Mesodermal cell (in vitro differentiated cells): ENCODE measurements around the gene LRRC10B.

Source experiments
- H3K27ac ChIP-seq: 2 replicates; pipeline ENCODE4 v1.7.0; 2013; ENCODE audit warnings: mild to moderate bottlenecking, low read depth, low read length, moderate library complexity; ENCODE audit not compliant: severe bottlenecking
- H3K36me3 ChIP-seq: 2 replicates; pipeline ENCODE4 v1.7.1; 2013; ENCODE audit warnings: mild to moderate bottlenecking, low read length, moderate library complexity; ENCODE audit not compliant: control insufficient read depth, insufficient read depth
- H3K4me1 ChIP-seq: one replicate; pipeline ENCODE4 v1.7.1; 2013; ENCODE audit warnings: mild to moderate bottlenecking, low read length; ENCODE audit not compliant: insufficient read depth, control insufficient read depth, poor library complexity, severe bottlenecking
- H3K4me3 ChIP-seq: 2 replicates; pipeline ENCODE4 v1.7.0; 2013; ENCODE audit warnings: low read length, control low read depth, mild to moderate bottlenecking; ENCODE audit not compliant: insufficient read depth, poor library complexity, severe bottlenecking; ENCODE audit errors: extremely low read depth
- H3K9me3 ChIP-seq: 2 replicates; pipeline ENCODE4 v1.7.1; 2013; ENCODE audit warnings: mild to moderate bottlenecking, low read length, moderate library complexity; ENCODE audit not compliant: control insufficient read depth
- WGBS, 2 experiments: methylation state at CpG; one replicate each; pipeline ENCODE4 v1.1.5; 2013; ENCODE audit warnings: missing lambda C conversion rate in 2 of 2; ENCODE audit not compliant: insufficient coverage in 2 of 2; 5-methylcytosine and 5-hydroxymethylcytosine counted together

The LRRC10B gene

GRCh38 chr11:61518032-61518795 is 9.7 kb downstream of the LRRC10B start:
- no peak overlapping the region for H3K4me3 ChIP-seq
- H3K36me3 ChIP-seq, result no peaks in the 10 kb centered on the region
- H3K9me3 ChIP-seq, result no peaks in the 10 kb centered on the region
- no peak overlapping the region for H3K27ac ChIP-seq
- WGBS, 2 experiments, result 90 to 95% methylated on average over 9 to 16 of the region's 23 CpGs
- H3K4me1 ChIP-seq, result no peaks in the 10 kb centered on the region

- no peak overlapping the region for H3K27ac ChIP-seq
- no peaks in the 10 kb centered on the region for H3K4me1 ChIP-seq
- H3K36me3 ChIP-seq, result no peaks in the 10 kb centered on the region
- no peak overlapping the region for H3K4me3 ChIP-seq
- WGBS, 2 experiments, result 95 to 97% methylated on average over 12 to 13 of the region's 15 CpGs
- H3K9me3 ChIP-seq, result no peaks in the 10 kb centered on the region
These were observed 14.3 kb downstream of the LRRC10B start for GRCh38 chr11:61522881-61523280.

GRCh38 chr11:61524446-61524845 is 15.9 kb downstream of the LRRC10B start:
- Histone ChIP-seq H3K9me3 (no peaks in the 10 kb centered on the region), H3K4me1 (no peaks in the 10 kb centered on the region), H3K4me3 (no peak overlapping the region), H3K27ac (no peak overlapping the region), H3K36me3 (no peaks in the 10 kb centered on the region)
- 89 to 92% methylated on average over 11 to 12 of the region's 12 CpGs for WGBS, 2 experiments

DNA sequence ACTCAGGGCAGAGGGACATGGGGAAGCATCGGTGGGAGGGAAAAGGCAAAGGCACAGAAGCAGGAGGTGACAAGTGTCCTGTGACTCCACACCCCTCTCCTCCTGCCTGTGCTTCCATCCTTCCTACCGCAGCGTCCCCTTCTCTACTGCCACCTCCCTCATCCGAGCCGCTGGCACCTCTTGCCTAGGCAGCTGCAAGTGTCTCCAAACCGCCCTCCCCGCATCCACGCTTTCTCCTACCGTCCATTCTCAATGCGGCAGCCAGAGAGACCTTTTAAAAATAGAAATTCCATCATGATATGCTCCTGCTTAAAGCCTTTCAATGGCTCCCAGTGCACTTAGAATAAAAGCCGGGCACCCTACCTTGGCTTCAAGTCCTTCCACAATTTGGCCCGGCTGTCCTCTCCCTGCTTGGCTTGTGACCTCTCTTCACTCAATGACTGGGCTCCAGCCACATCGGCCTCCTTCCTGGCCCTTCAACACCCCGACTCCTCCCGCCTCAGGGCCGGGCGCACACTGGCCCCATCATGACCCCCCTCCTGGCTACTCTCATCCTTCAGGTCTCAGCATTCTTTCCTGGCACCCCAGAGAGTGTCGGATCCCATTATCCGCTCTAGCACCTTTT is 16.5 kb downstream of the LRRC10B start:
- WGBS, 2 experiments, result 89 to 96% methylated on average over 18 of the region's 19 CpGs

GRCh38 chr11:61526229-61526628 is 17.7 kb downstream of the LRRC10B start:
- Histone ChIP-seq H3K36me3 (no peaks in the 10 kb centered on the region), H3K9me3 (no peaks in the 10 kb centered on the region), H3K4me1 (no peaks in the 10 kb centered on the region), H3K27ac (no peak overlapping the region), H3K4me3 (no peak overlapping the region)
- 80 to 100% methylated on average over 1 of the region's 1 CpG for WGBS, 2 experiments

More for the DNA sequence above, 16.5 kb downstream of the LRRC10B start:
- H3K4me3 ChIP-seq, result no peak overlapping the region
- no peaks in the 10 kb centered on the region for H3K36me3 ChIP-seq
- no peak overlapping the region for H3K27ac ChIP-seq
- H3K4me1 ChIP-seq, result no peaks in the 10 kb centered on the region
- H3K9me3 ChIP-seq, result no peaks in the 10 kb centered on the region

DNA sequence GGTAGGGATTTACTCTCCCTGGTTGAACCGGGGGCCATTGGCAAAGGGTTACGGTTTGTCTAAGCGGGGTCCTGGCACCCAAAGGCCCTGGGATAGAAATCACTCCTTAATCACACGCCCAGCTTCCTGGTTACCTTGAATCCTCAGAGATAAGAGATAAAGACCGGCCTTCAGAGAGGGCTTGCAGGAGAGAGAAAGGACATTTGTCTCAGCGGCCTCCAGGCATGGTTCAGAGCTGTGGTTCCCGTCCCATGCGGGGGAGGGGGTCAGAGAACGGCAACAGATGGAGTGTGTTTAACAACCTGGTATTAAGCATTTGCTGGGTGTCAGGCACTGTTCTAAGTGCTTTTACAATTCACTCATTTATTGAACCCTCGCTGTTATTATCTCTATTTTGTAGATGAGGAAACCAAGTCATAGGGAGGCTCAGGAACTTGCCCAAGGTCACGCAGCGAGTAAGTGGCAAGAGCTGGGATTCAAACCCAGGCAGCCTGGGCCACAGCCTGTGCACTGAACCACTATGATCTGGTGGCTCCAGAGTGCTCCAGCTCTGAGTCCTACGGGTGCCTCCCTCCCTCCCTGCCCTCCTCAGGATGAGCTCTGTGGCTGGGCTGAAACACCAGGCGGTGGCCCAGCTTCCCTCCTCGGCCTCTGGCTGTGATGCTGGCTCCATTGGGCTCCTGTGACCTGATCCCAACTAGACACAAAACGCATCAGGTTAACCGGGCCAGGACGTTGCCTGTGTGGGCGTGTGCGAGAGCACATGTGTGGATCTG is 18.6 kb downstream of the LRRC10B start:
- no peaks in the 10 kb centered on the region for H3K4me1 ChIP-seq
- H3K36me3 ChIP-seq, result no peaks in the 10 kb centered on the region
- 89 to 90% methylated on average over 15 to 18 of the region's 20 CpGs for WGBS, 2 experiments
- no peaks in the 10 kb centered on the region for H3K9me3 ChIP-seq
- no peak overlapping the region for H3K4me3 ChIP-seq
- no peak overlapping the region for H3K27ac ChIP-seq

- 68 to 86% methylated on average over 4 to 7 of the region's 14 CpGs for WGBS, 2 experiments
- Histone ChIP-seq H3K9me3 (no peaks in the 10 kb centered on the region), H3K4me3 (no peak overlapping the region), H3K27ac (no peak overlapping the region), H3K36me3 (no peaks in the 10 kb centered on the region), H3K4me1 (no peaks in the 10 kb centered on the region)
These were observed 19.6 kb downstream of the LRRC10B start for GRCh38 chr11:61528114-61528513.

DNA sequence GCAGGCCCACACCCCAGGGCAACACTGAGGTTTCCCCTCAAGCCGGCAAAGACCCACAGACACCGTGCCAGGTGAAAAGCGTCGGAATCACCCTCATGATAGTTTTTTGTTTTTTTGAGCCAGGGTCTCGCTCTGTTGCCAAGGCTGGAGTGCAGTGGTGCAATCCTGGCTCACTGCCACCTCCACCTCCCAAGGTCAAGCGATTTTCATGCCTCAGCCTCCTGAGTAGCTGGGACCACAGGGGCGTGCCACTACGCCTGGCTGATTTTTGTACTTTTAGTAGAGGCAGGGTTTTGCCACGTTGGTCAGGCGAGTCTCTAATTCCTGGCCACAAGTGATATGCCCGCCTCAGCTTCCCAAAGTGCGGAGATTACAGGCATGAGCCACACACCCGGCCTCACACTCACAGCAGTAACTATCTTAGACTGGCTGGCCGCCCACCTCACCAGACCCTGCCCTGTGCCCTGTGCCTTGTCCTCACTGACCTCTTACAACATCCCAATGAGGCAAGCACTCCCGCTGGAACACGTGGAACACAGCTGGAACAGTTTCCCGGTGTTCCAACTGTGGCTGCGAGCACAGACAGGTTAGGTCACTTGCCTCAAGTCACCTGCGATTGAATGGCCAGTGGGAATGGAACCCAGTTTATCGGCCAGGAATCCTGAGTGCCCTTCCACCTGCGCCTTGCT is 21.1 kb downstream of the LRRC10B start:
- 93 to 95% methylated on average over 21 of the region's 21 CpGs for WGBS, 2 experiments
- no peak overlapping the region for H3K27ac ChIP-seq
- H3K4me3 ChIP-seq, result no peak overlapping the region
- no peaks in the 10 kb centered on the region for H3K36me3 ChIP-seq
- H3K4me1 ChIP-seq, result no peaks in the 10 kb centered on the region
- no peaks in the 10 kb centered on the region for H3K9me3 ChIP-seq

GRCh38 chr11:61531044-61531443 is 22.5 kb downstream of the LRRC10B start:
- 40% methylated on average over 1 of the region's 3 CpGs; no CpG with 5 or more reads in 1 of the 2 experiments for WGBS, 2 experiments
- Histone ChIP-seq H3K36me3 (no peaks in the 10 kb centered on the region), H3K27ac (no peak overlapping the region), H3K4me3 (no peak overlapping the region), H3K4me1 (no peaks in the 10 kb centered on the region), H3K9me3 (no peaks in the 10 kb centered on the region)
